HepG2 (cell line): ENCODE measurements around the gene ING5. TPM values are rescaled to one million over a fixed set of nuclear protein-coding genes. Genes with fewer than 3 reads are reported as not detected.

Experiments used
- MBD4 ChIP-seq: IDR thresholded peaks from 2 replicates; pipeline ENCODE4 v1.6.1; 2012; ENCODE audit warnings: low read length, inconsistent platforms, borderline replicate concordance
- NR1H2 ChIP-seq: sonication (generic); formaldehyde crosslinking; IDR thresholded peaks from 2 replicates; pipeline ENCODE4 v1.8.1; 2022; ENCODE audit warnings: low read depth, missing genetic modification reagents, borderline replicate concordance
- NR2F2 ChIP-seq: IDR thresholded peaks from 2 replicates; pipeline ENCODE4 v1.6.1; 2012; ENCODE audit warnings: low read depth, inconsistent platforms, borderline replicate concordance
- THAP11 ChIP-seq: IDR thresholded peaks from 2 replicates; pipeline ENCODE4 v1.6.1; 2016; ENCODE audit warnings: missing biosample characterization, missing genetic modification reagents
- TSC22D2 ChIP-seq: sonication (generic); formaldehyde crosslinking; IDR thresholded peaks from 2 replicates; pipeline ENCODE4 v1.5.1; 2020; ENCODE audit warnings: missing genetic modification reagents, mild to moderate bottlenecking, borderline replicate concordance
- YEATS4 ChIP-seq: sonication (generic); formaldehyde crosslinking; IDR thresholded peaks from 2 replicates; pipeline ENCODE4 v1.4.0; 2020; ENCODE audit warnings: missing genetic modification reagents, borderline replicate concordance
- ZFP36 ChIP-seq: fragments of 150-350 bp; IDR thresholded peaks from 2 replicates; pipeline ENCODE4 v1.6.1; 2018; ENCODE audit warnings: borderline replicate concordance, low read length, low read depth; ENCODE audit not compliant: partially characterized antibody
- ZNF614 ChIP-seq: IDR thresholded peaks from 2 replicates; pipeline ENCODE4 v1.6.1; 2018; ENCODE audit warnings: missing biosample characterization, missing genetic modification reagents, inconsistent platforms, borderline replicate concordance
- polyA plus RNA-seq, 8 experiments: library from polyadenylated mRNA; depleted of rRNA in 3 of 8; stranded (reverse) in 7 of 8; unstranded in 1 of 8; fragments of >200 nt; fragmentation: Illumina TruSeq in 4 of 8; extraction: Trizol in 4 of 8; gene quantifications; 2 replicates each; pipeline versions ENCODE4 v1.2.1 to v1.2.3, GENCODE V29; 2011 to 2016; ENCODE audit warnings: low read depth in 4 of 8, missing spikeins in 1 of 8, mixed read lengths in 1 of 8; ENCODE audit not compliant: insufficient read depth in 1 of 8
- total RNA-seq, 5 experiments: library from RNA; depleted of rRNA; stranded (reverse); fragments of >200 nt; fragmentation: Illumina TruSeq; extraction: Trizol; gene quantifications; 2 replicates each; pipeline ENCODE4 v1.2.3, GENCODE V29; 2016; ENCODE audit warnings: low read depth in 1 of 5
- TF ChIP-seq, protein P1 (sequence below), 2 experiments: sonication (generic) in 1 of 2; formaldehyde crosslinking in 1 of 2; IDR thresholded peaks; 2 replicates each; pipeline versions ENCODE4 v1.6.1 to v1.9.0; 2014 to 2022; ENCODE audit warnings: antibody characterized with exemption in 1 of 2, borderline replicate concordance in 1 of 2, inconsistent platforms in 1 of 2, low read depth in 1 of 2, missing genetic modification reagents in 1 of 2
- TF ChIP-seq, protein P2 (sequence below): sonication (generic); formaldehyde crosslinking; IDR thresholded peaks from 2 replicates; pipeline ENCODE4 v1.4.0; 2020; ENCODE audit warnings: missing genetic modification reagents
- TF ChIP-seq, protein P3 (sequence below): sonication (generic); formaldehyde crosslinking; IDR thresholded peaks from 2 replicates; pipeline ENCODE4; 2020; ENCODE audit warnings: missing genetic modification reagents, mild to moderate bottlenecking, borderline replicate concordance
- TF ChIP-seq, protein P4 (sequence below): sonication (generic); formaldehyde crosslinking; conservative IDR thresholded peaks from 2 replicates; pipeline ENCODE4 v1.4.0; 2020; ENCODE audit warnings: missing genetic modification reagents

ING5 gene
- total and polyA plus RNA-seq, 2 of the 13 experiments (the other 11 are each of a cell fraction or from before 2014, with no cell fraction given): 61.9 to 71.9 TPM

DNA sequence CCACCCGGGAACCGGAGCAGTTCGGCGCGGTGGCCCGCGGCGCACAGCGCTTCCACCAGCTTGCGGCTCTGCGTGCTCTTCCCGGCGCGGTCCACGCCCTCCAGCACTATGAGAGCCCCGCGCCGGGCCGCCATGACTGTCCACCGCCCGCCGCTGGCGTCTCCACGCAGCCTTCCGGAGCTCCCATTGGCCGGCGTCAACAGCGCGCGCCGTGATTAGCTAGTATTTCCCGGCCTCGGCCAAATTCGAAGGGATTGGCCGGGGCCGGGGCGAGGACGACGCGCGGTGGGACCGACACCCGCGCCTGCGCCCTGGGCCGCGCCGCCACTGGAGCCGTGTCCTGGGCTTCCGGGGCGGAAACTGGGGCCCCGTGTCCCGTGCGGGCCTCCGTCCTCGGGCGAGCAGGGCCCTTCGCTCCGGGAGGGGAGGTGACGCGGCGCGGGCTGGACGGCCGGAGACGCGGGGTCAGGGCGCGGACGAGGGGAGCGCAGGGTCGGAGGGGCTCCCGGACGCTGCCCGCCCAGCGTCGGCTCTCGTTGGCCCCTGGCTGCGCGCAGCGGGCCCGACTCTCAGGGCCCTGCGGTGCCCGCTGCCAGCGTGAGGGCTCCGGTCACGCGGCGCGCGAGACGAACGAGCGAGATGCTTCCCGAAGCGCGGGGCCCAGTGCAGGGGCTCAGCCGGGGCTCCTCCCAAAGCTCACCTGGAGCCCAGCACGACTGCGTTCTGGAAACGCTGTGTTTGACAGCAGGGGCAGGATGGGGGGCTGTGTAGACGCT lies 15.0 kb upstream of the ING5 start, which contains the start of gene DTYMK (continued):
- TF ChIP-seq, protein P1, sequence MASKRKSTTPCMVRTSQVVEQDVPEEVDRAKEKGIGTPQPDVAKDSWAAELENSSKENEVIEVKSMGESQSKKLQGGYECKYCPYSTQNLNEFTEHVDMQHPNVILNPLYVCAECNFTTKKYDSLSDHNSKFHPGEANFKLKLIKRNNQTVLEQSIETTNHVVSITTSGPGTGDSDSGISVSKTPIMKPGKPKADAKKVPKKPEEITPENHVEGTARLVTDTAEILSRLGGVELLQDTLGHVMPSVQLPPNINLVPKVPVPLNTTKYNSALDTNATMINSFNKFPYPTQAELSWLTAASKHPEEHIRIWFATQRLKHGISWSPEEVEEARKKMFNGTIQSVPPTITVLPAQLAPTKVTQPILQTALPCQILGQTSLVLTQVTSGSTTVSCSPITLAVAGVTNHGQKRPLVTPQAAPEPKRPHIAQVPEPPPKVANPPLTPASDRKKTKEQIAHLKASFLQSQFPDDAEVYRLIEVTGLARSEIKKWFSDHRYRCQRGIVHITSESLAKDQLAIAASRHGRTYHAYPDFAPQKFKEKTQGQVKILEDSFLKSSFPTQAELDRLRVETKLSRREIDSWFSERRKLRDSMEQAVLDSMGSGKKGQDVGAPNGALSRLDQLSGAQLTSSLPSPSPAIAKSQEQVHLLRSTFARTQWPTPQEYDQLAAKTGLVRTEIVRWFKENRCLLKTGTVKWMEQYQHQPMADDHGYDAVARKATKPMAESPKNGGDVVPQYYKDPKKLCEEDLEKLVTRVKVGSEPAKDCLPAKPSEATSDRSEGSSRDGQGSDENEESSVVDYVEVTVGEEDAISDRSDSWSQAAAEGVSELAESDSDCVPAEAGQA (IDR thresholded peaks at IDR 0.05; ENCODE audit: low read depth): peak; percentile 88
- TF ChIP-seq, protein P1 (CRISPR knock-in tag; IDR thresholded peaks at IDR 0.05; ENCODE audit: borderline replicate concordance): peak; percentile 78; the same call in 1 of the 2 replicates
- TF ChIP-seq MBD4: no peak
- 0 out of 2 replicates have a peak, but pooled peaks have one; percentile 25 for TF ChIP-seq NR1H2 (CRISPR knock-in tag)
- no peak for TF ChIP-seq TSC22D2
- 0 out of 2 replicates have a peak, but pooled peaks have one; percentile 14 for TF ChIP-seq NR2F2
- 0 out of 2 replicates have a peak, but pooled peaks have one; percentile 15 for TF ChIP-seq ZNF614 (CRISPR knock-in tag)
- TF ChIP-seq YEATS4 (CRISPR knock-in tag): peak; percentile 100
- TF ChIP-seq, protein P2, sequence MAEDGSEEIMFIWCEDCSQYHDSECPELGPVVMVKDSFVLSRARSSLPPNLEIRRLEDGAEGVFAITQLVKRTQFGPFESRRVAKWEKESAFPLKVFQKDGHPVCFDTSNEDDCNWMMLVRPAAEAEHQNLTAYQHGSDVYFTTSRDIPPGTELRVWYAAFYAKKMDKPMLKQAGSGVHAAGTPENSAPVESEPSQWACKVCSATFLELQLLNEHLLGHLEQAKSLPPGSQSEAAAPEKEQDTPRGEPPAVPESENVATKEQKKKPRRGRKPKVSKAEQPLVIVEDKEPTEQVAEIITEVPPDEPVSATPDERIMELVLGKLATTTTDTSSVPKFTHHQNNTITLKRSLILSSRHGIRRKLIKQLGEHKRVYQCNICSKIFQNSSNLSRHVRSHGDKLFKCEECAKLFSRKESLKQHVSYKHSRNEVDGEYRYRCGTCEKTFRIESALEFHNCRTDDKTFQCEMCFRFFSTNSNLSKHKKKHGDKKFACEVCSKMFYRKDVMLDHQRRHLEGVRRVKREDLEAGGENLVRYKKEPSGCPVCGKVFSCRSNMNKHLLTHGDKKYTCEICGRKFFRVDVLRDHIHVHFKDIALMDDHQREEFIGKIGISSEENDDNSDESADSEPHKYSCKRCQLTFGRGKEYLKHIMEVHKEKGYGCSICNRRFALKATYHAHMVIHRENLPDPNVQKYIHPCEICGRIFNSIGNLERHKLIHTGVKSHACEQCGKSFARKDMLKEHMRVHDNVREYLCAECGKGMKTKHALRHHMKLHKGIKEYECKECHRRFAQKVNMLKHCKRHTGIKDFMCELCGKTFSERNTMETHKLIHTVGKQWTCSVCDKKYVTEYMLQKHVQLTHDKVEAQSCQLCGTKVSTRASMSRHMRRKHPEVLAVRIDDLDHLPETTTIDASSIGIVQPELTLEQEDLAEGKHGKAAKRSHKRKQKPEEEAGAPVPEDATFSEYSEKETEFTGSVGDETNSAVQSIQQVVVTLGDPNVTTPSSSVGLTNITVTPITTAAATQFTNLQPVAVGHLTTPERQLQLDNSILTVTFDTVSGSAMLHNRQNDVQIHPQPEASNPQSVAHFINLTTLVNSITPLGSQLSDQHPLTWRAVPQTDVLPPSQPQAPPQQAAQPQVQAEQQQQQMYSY (CRISPR knock-in tag): peak; percentile 71; the same call in 1 of the 2 replicates
- TF ChIP-seq, protein P3, sequence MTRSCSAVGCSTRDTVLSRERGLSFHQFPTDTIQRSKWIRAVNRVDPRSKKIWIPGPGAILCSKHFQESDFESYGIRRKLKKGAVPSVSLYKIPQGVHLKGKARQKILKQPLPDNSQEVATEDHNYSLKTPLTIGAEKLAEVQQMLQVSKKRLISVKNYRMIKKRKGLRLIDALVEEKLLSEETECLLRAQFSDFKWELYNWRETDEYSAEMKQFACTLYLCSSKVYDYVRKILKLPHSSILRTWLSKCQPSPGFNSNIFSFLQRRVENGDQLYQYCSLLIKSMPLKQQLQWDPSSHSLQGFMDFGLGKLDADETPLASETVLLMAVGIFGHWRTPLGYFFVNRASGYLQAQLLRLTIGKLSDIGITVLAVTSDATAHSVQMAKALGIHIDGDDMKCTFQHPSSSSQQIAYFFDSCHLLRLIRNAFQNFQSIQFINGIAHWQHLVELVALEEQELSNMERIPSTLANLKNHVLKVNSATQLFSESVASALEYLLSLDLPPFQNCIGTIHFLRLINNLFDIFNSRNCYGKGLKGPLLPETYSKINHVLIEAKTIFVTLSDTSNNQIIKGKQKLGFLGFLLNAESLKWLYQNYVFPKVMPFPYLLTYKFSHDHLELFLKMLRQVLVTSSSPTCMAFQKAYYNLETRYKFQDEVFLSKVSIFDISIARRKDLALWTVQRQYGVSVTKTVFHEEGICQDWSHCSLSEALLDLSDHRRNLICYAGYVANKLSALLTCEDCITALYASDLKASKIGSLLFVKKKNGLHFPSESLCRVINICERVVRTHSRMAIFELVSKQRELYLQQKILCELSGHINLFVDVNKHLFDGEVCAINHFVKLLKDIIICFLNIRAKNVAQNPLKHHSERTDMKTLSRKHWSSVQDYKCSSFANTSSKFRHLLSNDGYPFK (CRISPR knock-in tag): peak; percentile 77; the same call in 1 of the 2 replicates
- peak; percentile 95 for TF ChIP-seq THAP11 (CRISPR knock-in tag)
- TF ChIP-seq ZFP36: no peak
- TF ChIP-seq, protein P4, sequence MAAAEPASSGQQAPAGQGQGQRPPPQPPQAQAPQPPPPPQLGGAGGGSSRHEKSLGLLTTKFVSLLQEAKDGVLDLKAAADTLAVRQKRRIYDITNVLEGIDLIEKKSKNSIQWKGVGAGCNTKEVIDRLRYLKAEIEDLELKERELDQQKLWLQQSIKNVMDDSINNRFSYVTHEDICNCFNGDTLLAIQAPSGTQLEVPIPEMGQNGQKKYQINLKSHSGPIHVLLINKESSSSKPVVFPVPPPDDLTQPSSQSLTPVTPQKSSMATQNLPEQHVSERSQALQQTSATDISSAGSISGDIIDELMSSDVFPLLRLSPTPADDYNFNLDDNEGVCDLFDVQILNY: peak; percentile 96
